Measurements from ENCODE around the gene NUDT8. TPM values are rescaled to one million over a fixed set of nuclear protein-coding genes. Genes with fewer than 3 reads are reported as not detected.
"Not testable (repeated sequence)": the region's sequence is repeated elsewhere in the genome, so short reads cannot be mapped to it uniquely, and the experiment has no call there.

Gene NUDT8
- total RNA-seq, 1 experiment from 2014 or later: 25.5 TPM

GRCh38 chr11:67627441-67627811, 2.3 kb downstream of the NUDT8 start:
- Histone ChIP-seq H3K79me2 (ENCODE audit: low read depth) (no peaks in the 10 kb centered on the region), H3K4me1 (replicated peaks; ENCODE audit: insufficient read depth) (peaks cover 8% of the 10 kb centered on the region), H3K9me3 (ENCODE audit: insufficient read depth, low read depth) (no peaks in the 10 kb centered on the region), H3K36me3 (ENCODE audit: low read depth) (no peaks in the 10 kb centered on the region), H3K4me3 (no peak overlapping the region), H3K4me2 (no peak overlapping the region), H3K9me2 (ENCODE audit: insufficient read depth) (no peaks in the 10 kb centered on the region), H3K27ac (no peak overlapping the region), H2AFZ (no peak overlapping the region), H3F3A (ENCODE audit: insufficient read depth, low read depth) (peaks cover 3% of the 10 kb centered on the region; the same call in 1 of the 2 replicates), H4K20me1 (ENCODE audit: insufficient read depth) (no peaks in the 10 kb centered on the region), H3K27me3 (ENCODE audit: insufficient read depth, low read depth) (no peaks in the 10 kb centered on the region)
- TF ChIP-seq, protein P1, sequence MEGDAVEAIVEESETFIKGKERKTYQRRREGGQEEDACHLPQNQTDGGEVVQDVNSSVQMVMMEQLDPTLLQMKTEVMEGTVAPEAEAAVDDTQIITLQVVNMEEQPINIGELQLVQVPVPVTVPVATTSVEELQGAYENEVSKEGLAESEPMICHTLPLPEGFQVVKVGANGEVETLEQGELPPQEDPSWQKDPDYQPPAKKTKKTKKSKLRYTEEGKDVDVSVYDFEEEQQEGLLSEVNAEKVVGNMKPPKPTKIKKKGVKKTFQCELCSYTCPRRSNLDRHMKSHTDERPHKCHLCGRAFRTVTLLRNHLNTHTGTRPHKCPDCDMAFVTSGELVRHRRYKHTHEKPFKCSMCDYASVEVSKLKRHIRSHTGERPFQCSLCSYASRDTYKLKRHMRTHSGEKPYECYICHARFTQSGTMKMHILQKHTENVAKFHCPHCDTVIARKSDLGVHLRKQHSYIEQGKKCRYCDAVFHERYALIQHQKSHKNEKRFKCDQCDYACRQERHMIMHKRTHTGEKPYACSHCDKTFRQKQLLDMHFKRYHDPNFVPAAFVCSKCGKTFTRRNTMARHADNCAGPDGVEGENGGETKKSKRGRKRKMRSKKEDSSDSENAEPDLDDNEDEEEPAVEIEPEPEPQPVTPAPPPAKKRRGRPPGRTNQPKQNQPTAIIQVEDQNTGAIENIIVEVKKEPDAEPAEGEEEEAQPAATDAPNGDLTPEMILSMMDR (conservative IDR thresholded peaks at IDR 0.05): no peak
- no peak for TF ChIP-seq EZH2 (IDR thresholded peaks at IDR 0.05; ENCODE audit: low read depth)
- POLR2A ChIA-PET (ENCODE audit: unreplicated experiment): no interaction called here
- intact Hi-C loops (cut with micrococcal nuclease; ENCODE audit: unreplicated experiment): no loop called here
- BruUV-seq (replicated peaks): no TSS peak
- CTCF ChIA-PET: no interaction called here
- no peak for DNase-seq

DNA sequence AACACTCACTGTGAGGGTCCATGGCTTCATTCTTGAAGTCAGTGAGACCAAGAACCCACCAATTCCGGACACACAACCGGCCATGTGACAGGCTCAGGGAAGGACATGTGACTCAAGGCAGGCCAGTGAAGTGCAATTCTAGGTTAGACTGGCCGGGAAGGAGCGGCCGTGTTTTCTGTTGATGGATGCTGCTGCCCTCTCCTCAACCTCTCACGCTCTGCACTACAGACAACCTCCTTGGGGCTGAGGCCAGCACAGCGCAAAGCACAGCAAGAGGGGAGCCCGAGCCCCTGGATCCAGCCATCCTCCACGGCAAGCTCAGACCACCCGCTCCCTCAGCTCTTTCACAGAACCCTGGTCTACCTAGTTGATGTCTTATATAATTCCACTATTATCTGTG, 2.8 kb downstream of the NUDT8 start:
- TF ChIP-seq, protein P1 (conservative IDR thresholded peaks at IDR 0.05): no peak
- TF ChIP-seq EZH2 (IDR thresholded peaks at IDR 0.05; ENCODE audit: low read depth): no peak

GRCh38 chr11:67626131-67626833, 3.5 kb downstream of the NUDT8 start:
- H3K79me2 ChIP-seq (ENCODE audit: low read depth); H3K36me3 ChIP-seq (ENCODE audit: low read depth); H3F3A ChIP-seq (ENCODE audit: insufficient read depth, low read depth); H3K4me3 ChIP-seq; H3K9me3 ChIP-seq (ENCODE audit: insufficient read depth, low read depth); H3K9me2 ChIP-seq (ENCODE audit: insufficient read depth); H3K4me2 ChIP-seq; H3K4me1 ChIP-seq (replicated peaks; ENCODE audit: insufficient read depth); DNase-seq; H4K20me1 ChIP-seq (ENCODE audit: insufficient read depth); intact Hi-C loops (cut with micrococcal nuclease; ENCODE audit: unreplicated experiment); H3K27me3 ChIP-seq (ENCODE audit: insufficient read depth, low read depth); BruUV-seq (replicated peaks); H2AFZ ChIP-seq; H3K27ac ChIP-seq: not testable (repeated sequence)
- ChIA-PET CTCF (interaction anchor here (1.3 kb wide), 1 partner anchor 12 kb away, joined by 3 read pairs; no protein-coding TSS in a partner anchor), POLR2A (ENCODE audit: unreplicated experiment) (interaction anchor here (0.6 kb wide), 1 partner anchor 101 kb away, joined by 4 read pairs; no protein-coding TSS in a partner anchor)

More for the DNA sequence above, 2.8 kb downstream of the NUDT8 start:
- H2AFZ ChIP-seq: no peak overlapping the region
- no peaks in the 10 kb centered on the region for H4K20me1 ChIP-seq (ENCODE audit: insufficient read depth)
- no peaks in the 10 kb centered on the region for H3K9me3 ChIP-seq (ENCODE audit: insufficient read depth, low read depth)
- DNase-seq: no peak
- no peak overlapping the region for H3K27ac ChIP-seq
- H3F3A ChIP-seq (ENCODE audit: insufficient read depth, low read depth): peaks cover 3% of the 10 kb centered on the region; the same call in 1 of the 2 replicates
- POLR2A ChIA-PET (ENCODE audit: unreplicated experiment): no interaction called here
- BruUV-seq (replicated peaks): no TSS peak
- no peaks in the 10 kb centered on the region for H3K9me2 ChIP-seq (ENCODE audit: insufficient read depth)
- no peaks in the 10 kb centered on the region for H3K79me2 ChIP-seq (ENCODE audit: low read depth)
- H3K4me1 ChIP-seq (replicated peaks; ENCODE audit: insufficient read depth): peaks cover 8% of the 10 kb centered on the region
- CTCF ChIA-PET: interaction anchor here (1.3 kb wide), 1 partner anchor 13 kb away, joined by 3 read pairs; no protein-coding TSS in a partner anchor
- intact Hi-C loops (cut with micrococcal nuclease; ENCODE audit: unreplicated experiment): no loop called here
- no peaks in the 10 kb centered on the region for H3K36me3 ChIP-seq (ENCODE audit: low read depth)
- H3K4me2 ChIP-seq: no peak overlapping the region
- no peaks in the 10 kb centered on the region for H3K27me3 ChIP-seq (ENCODE audit: insufficient read depth, low read depth)
- H3K4me3 ChIP-seq: no peak overlapping the region

- H4K20me1 ChIP-seq (ENCODE audit: insufficient read depth); H3K27ac ChIP-seq; BruUV-seq (replicated peaks); H3K9me2 ChIP-seq (ENCODE audit: insufficient read depth); H3K4me2 ChIP-seq; H3K9me3 ChIP-seq (ENCODE audit: insufficient read depth, low read depth); H3K36me3 ChIP-seq (ENCODE audit: low read depth); CTCF ChIA-PET; H3F3A ChIP-seq (ENCODE audit: insufficient read depth, low read depth); H3K4me1 ChIP-seq (replicated peaks; ENCODE audit: insufficient read depth); DNase-seq; intact Hi-C loops (cut with micrococcal nuclease; ENCODE audit: unreplicated experiment); H3K79me2 ChIP-seq (ENCODE audit: low read depth); H3K4me3 ChIP-seq; H3K27me3 ChIP-seq (ENCODE audit: insufficient read depth, low read depth); POLR2A ChIA-PET (ENCODE audit: unreplicated experiment); H2AFZ ChIP-seq: not testable (repeated sequence)
Measured at GRCh38 chr11:67623795-67624194, 5.9 kb downstream of the NUDT8 start.

GRCh38 chr11:67622905-67623304, 6.8 kb downstream of the NUDT8 start:
- CTCF ChIA-PET: interaction anchor here (0.6 kb wide), 1 partner anchor 9 kb away, joined by 3 read pairs; no protein-coding TSS in a partner anchor
- not testable (repeated sequence) for BruUV-seq (replicated peaks); H3K4me1 ChIP-seq (replicated peaks; ENCODE audit: insufficient read depth)

GRCh38 chr11:67621928-67622327, 7.8 kb downstream of the NUDT8 start:
- POLR2A ChIA-PET (ENCODE audit: unreplicated experiment); H3K27me3 ChIP-seq (ENCODE audit: insufficient read depth, low read depth); H2AFZ ChIP-seq; H3K4me2 ChIP-seq; H3K9me2 ChIP-seq (ENCODE audit: insufficient read depth); H3F3A ChIP-seq (ENCODE audit: insufficient read depth, low read depth); DNase-seq; H3K27ac ChIP-seq; H4K20me1 ChIP-seq (ENCODE audit: insufficient read depth); H3K4me3 ChIP-seq; BruUV-seq (replicated peaks); H3K79me2 ChIP-seq (ENCODE audit: low read depth); H3K36me3 ChIP-seq (ENCODE audit: low read depth); H3K4me1 ChIP-seq (replicated peaks; ENCODE audit: insufficient read depth); intact Hi-C loops (cut with micrococcal nuclease; ENCODE audit: unreplicated experiment); H3K9me3 ChIP-seq (ENCODE audit: insufficient read depth, low read depth): not testable (repeated sequence)
- CTCF ChIA-PET: interaction anchor here (0.7 kb wide), 1 partner anchor 716 kb away, joined by 3 read pairs; no protein-coding TSS in a partner anchor

More at GRCh38 chr11:67622905-67623304, 6.8 kb downstream of the NUDT8 start:
- H3F3A ChIP-seq (ENCODE audit: insufficient read depth, low read depth); H3K4me2 ChIP-seq; DNase-seq; H3K9me3 ChIP-seq (ENCODE audit: insufficient read depth, low read depth); H3K4me3 ChIP-seq; POLR2A ChIA-PET (ENCODE audit: unreplicated experiment); H4K20me1 ChIP-seq (ENCODE audit: insufficient read depth); H3K27ac ChIP-seq; H3K79me2 ChIP-seq (ENCODE audit: low read depth); H3K9me2 ChIP-seq (ENCODE audit: insufficient read depth); H3K36me3 ChIP-seq (ENCODE audit: low read depth); H2AFZ ChIP-seq; intact Hi-C loops (cut with micrococcal nuclease; ENCODE audit: unreplicated experiment); H3K27me3 ChIP-seq (ENCODE audit: insufficient read depth, low read depth): not testable (repeated sequence)

Data from PC-9 (cell line).